Fibroblast of pulmonary artery (primary cell): ENCODE measurements around the gene MSH3.

Experiments used
- DNase-seq: peaks from one replicate; pipeline ENCODE4 v3.0.0-alpha.2; 2010; ENCODE audit warnings: low read depth
- H3K4me3 ChIP-seq: replicated peaks from 2 replicates; pipeline ENCODE4 v1.5.1; 2011; ENCODE audit warnings: low read depth, mild to moderate bottlenecking, control low read depth, low read length, moderate library complexity
- CTCF ChIP-seq: IDR thresholded peaks from 2 replicates; pipeline ENCODE4 v1.5.1; 2011; ENCODE audit warnings: mild to moderate bottlenecking, control low read depth, low read length, inconsistent platforms; ENCODE audit errors: missing control alignments

MSH3 gene

GRCh38 chr5:80695666-80696065, 41.2 kb downstream of the MSH3 start:
- no peak overlapping the region for H3K4me3 ChIP-seq
- no peak for DNase-seq
- no peak for TF ChIP-seq CTCF

- DNase-seq: no peak
- no peak for TF ChIP-seq CTCF
These were observed 42.0 kb downstream of the MSH3 start for GRCh38 chr5:80696450-80696849.

GRCh38 chr5:80697100-80697499, 42.6 kb downstream of the MSH3 start:
- no peak for DNase-seq
- H3K4me3 ChIP-seq: no peak overlapping the region
- no peak for TF ChIP-seq CTCF

More at GRCh38 chr5:80696450-80696849, 42.0 kb downstream of the MSH3 start:
- H3K4me3 ChIP-seq: no peak overlapping the region

GRCh38 chr5:80698369-80698768, 43.9 kb downstream of the MSH3 start:
- no peak overlapping the region for H3K4me3 ChIP-seq
- no peak for TF ChIP-seq CTCF
- no peak for DNase-seq

- TF ChIP-seq CTCF: no peak
- peak; percentile 7 for DNase-seq
- no peak overlapping the region for H3K4me3 ChIP-seq
These were observed 47.1 kb downstream of the MSH3 start for GRCh38 chr5:80701597-80701996.

- no peak for TF ChIP-seq CTCF
- no peak overlapping the region for H3K4me3 ChIP-seq
- DNase-seq: no peak
These were observed 48.8 kb downstream of the MSH3 start for GRCh38 chr5:80703291-80703690.

GRCh38 chr5:80703747-80704146, 49.3 kb downstream of the MSH3 start:
- H3K4me3 ChIP-seq: no peak overlapping the region
- peak; percentile 6 for DNase-seq
- no peak for TF ChIP-seq CTCF
